ENCODE results near the gene CDKN1B.

- TF ChIP-seq POLR2A (IDR thresholded peaks at IDR 0.05): no peak
- no peak for TF ChIP-seq CTCF (IDR thresholded peaks at IDR 0.05)
These were observed 24.0 kb upstream of the CDKN1B start for GRCh38 chr12:12693111-12693671.

All from right lobe of liver (tissue), 4 donors.